ENCODE results near the gene TMEM35B.

DNA sequence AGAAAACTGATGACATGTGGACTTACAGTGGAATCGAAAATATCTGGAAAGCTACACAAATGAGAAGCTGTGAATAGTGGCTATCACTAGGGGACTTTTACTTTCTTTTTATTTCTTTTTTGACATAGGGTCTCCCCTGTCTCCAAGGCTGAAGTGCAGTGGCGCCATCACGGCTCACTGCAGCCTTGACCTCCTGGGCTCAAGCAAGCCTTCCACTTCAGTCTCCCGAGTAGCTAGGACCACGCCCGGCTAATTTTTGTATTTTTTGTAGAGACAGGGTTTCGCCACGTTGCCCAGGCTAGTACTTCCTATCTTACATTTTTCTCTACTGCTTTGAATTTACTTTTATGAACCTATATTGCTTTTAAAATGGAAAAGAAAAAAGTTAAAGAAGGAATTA, 10.5 kb downstream of the TMEM35B start:
- TF ChIP-seq GATA3 (IDR thresholded peaks at IDR 0.05; ENCODE audit: low read depth, low read length) = no peak
- no peak for TF ChIP-seq GATA2 (IDR thresholded peaks at IDR 0.05; ENCODE audit: low read depth, low read length)
